ENCODE measurements around the gene NBL1. TPM values are rescaled to one million over a fixed set of nuclear protein-coding genes. Genes with fewer than 3 reads are reported as not detected.

Gene NBL1
- polyA plus RNA-seq, 3 donors, result 0.07 TPM; not detected in 2

GRCh38 chr1:19646377-19647319 is 2.5 kb downstream of the NBL1 start:
- intact Hi-C loops (cut with micrococcal nuclease), result no loop called here
- H4K20me1 ChIP-seq (ENCODE audit: insufficient read depth, low read length), result no peaks in the 10 kb centered on the region
- DNase-seq, result no peak
- Mint-ChIP-seq H3K27me3 (ENCODE audit: low read depth in 3 of 3) (peaks cover 56 to 84% (median 59%) of the 10 kb centered on the region in 3 donors), H3K27ac (peak overlapping the region in 1 of 7 donors; percentile 14), H3K9me3 (peaks cover 0 to 18% (median 5%) of the 10 kb centered on the region in 7 donors), H3K4me3 (peak overlapping the region in 1 of 2 donors; percentile 99), H3K36me3 (peaks cover 2 to 5% of the 10 kb centered on the region in 2 donors), H3K4me1 (peaks cover 19% of the 10 kb centered on the region)
- H3K4me1 ChIP-seq (ENCODE audit: control insufficient read depth in 1 of 2, insufficient read depth in 2 of 2, low read length in 2 of 2), result peaks cover 6 to 14% of the 10 kb centered on the region in 2 donors
- WGBS (ENCODE audit: insufficient coverage), result 50% methylated on average over 7 of the region's 9 CpGs
- H3K9ac ChIP-seq (ENCODE audit: insufficient read depth, low read length, poor library complexity, severe bottlenecking), result no peak overlapping the region
- H2AFZ ChIP-seq (ENCODE audit: insufficient read depth, low read depth, low read length, poor library complexity, severe bottlenecking), result no peak overlapping the region
- H3K4me2 ChIP-seq (replicated peaks; ENCODE audit: extremely low read depth, low read length, poor library complexity, severe bottlenecking), result no peak overlapping the region
- H3K79me2 ChIP-seq (ENCODE audit: insufficient read depth, low read length), result no peaks in the 10 kb centered on the region
- peaks cover 0 to 9% of the 10 kb centered on the region in 2 donors for H3K9me3 ChIP-seq (replicated peaks in 1 of 2; ENCODE audit: control insufficient read depth in 1 of 2, insufficient read depth in 1 of 2, low read length in 2 of 2)
- no peak overlapping the region for H3K4me3 ChIP-seq (replicated peaks in 1 of 3; ENCODE audit: low read depth in 2 of 3, low read length in 3 of 3)
- no peak overlapping the region for H3K27ac ChIP-seq (ENCODE audit: low read depth in 1 of 2, low read length in 2 of 2)
- H3K36me3 ChIP-seq (replicated peaks in 1 of 2; ENCODE audit: control insufficient read depth in 1 of 2, insufficient read depth in 2 of 2, low read length in 2 of 2), result no peaks in the 10 kb centered on the region
- TF ChIP-seq CTCF (IDR thresholded peaks at IDR 0.05), result no peak
- peaks cover 30 to 58% of the 10 kb centered on the region in 2 donors for H3K27me3 ChIP-seq (ENCODE audit: control insufficient read depth in 2 of 2, insufficient read depth in 2 of 2, low read length in 2 of 2)

- 9% methylated on average over 16 of the region's 16 CpGs for WGBS (ENCODE audit: insufficient coverage)
- H3K27ac Mint-ChIP-seq, result no peak overlapping the region
- H3K36me3 Mint-ChIP-seq, result peaks cover 2 to 5% of the 10 kb centered on the region in 2 donors
- H3K4me1 Mint-ChIP-seq, result peaks cover 19% of the 10 kb centered on the region
- no peaks in the 10 kb centered on the region for H4K20me1 ChIP-seq (ENCODE audit: insufficient read depth, low read length)
- H3K9ac ChIP-seq (ENCODE audit: insufficient read depth, low read length, poor library complexity, severe bottlenecking), result no peak overlapping the region
- peaks cover 47 to 74% (median 51%) of the 10 kb centered on the region in 3 donors for H3K27me3 Mint-ChIP-seq (ENCODE audit: low read depth in 3 of 3)
- intact Hi-C loops (cut with micrococcal nuclease), result no loop called here
- H3K4me3 ChIP-seq (replicated peaks in 1 of 3; ENCODE audit: low read depth in 2 of 3, low read length in 3 of 3), result no peak overlapping the region
- peak overlapping the region in 1 of 2 donors; percentile 99 for H3K4me3 Mint-ChIP-seq
- H3K27ac ChIP-seq (ENCODE audit: low read depth in 1 of 2, low read length in 2 of 2), result no peak overlapping the region
- peaks cover 0 to 18% (median 5%) of the 10 kb centered on the region in 7 donors for H3K9me3 Mint-ChIP-seq
- no peak for DNase-seq
- peaks cover 6 to 14% of the 10 kb centered on the region in 2 donors for H3K4me1 ChIP-seq (ENCODE audit: control insufficient read depth in 1 of 2, insufficient read depth in 2 of 2, low read length in 2 of 2)
- TF ChIP-seq CTCF (IDR thresholded peaks at IDR 0.05), result no peak
- peaks cover 28 to 49% of the 10 kb centered on the region in 2 donors for H3K27me3 ChIP-seq (ENCODE audit: control insufficient read depth in 2 of 2, insufficient read depth in 2 of 2, low read length in 2 of 2)
- no peak overlapping the region for H3K4me2 ChIP-seq (replicated peaks; ENCODE audit: extremely low read depth, low read length, poor library complexity, severe bottlenecking)
- peaks cover 0 to 9% of the 10 kb centered on the region in 2 donors for H3K9me3 ChIP-seq (replicated peaks in 1 of 2; ENCODE audit: control insufficient read depth in 1 of 2, insufficient read depth in 1 of 2, low read length in 2 of 2)
- no peaks in the 10 kb centered on the region for H3K79me2 ChIP-seq (ENCODE audit: insufficient read depth, low read length)
- no peaks in the 10 kb centered on the region for H3K36me3 ChIP-seq (replicated peaks in 1 of 2; ENCODE audit: control insufficient read depth in 1 of 2, insufficient read depth in 2 of 2, low read length in 2 of 2)
- no peak overlapping the region for H2AFZ ChIP-seq (ENCODE audit: insufficient read depth, low read depth, low read length, poor library complexity, severe bottlenecking)
Observed at GRCh38 chr1:19647643-19648042, 3.5 kb downstream of the NBL1 start.
